K562 (cell line): ENCODE measurements around the gene RPS17. TPM values are rescaled to one million over a fixed set of nuclear protein-coding genes. Genes with fewer than 3 reads are reported as not detected.
A peak's percentile ranks its signal among the peaks of the same experiment; 100 is the strongest.

Experiments
- CBX3 ChIP-seq, 2 experiments: IDR thresholded peaks; 1 replicate in 1 of 2; 2 replicates in 1 of 2; pipeline ENCODE4 v1.6.1; 2012; ENCODE audit warnings: inconsistent platforms in 2 of 2, low read length in 2 of 2, borderline replicate concordance in 1 of 2, control low read depth in 1 of 2
- CGGBP1 ChIP-seq: fragments of 250-450 bp; sonication (Bioruptor Pico); IDR thresholded peaks from 2 replicates; pipeline ENCODE4 v1.9.0; 2021; ENCODE audit warnings: mild to moderate bottlenecking
- CREM ChIP-seq: IDR thresholded peaks from 2 replicates; pipeline ENCODE4 v1.6.1; 2014; ENCODE audit warnings: antibody characterized with exemption, low read depth
- ELF4 ChIP-seq: fragments of 450-650 bp; formaldehyde crosslinking; IDR thresholded peaks from 2 replicates; pipeline ENCODE4 v1.4.0; 2022; ENCODE audit warnings: missing genetic modification characterization
- HDGF ChIP-seq: fragments of 450-650 bp; IDR thresholded peaks from 2 replicates; pipeline ENCODE4 v1.6.1; 2016
- HINFP ChIP-seq: fragments of 450-650 bp; conservative IDR thresholded peaks from 2 replicates; pipeline ENCODE4 v1.6.1; 2016; ENCODE audit warnings: missing genetic modification characterization, low read depth, mild to moderate bottlenecking, control low read depth, missing compliant biosample characterization
- KLF1 ChIP-seq: fragments of 450-650 bp; IDR thresholded peaks from 2 replicates; pipeline ENCODE4 v1.6.1; 2016; ENCODE audit warnings: missing genetic modification characterization, missing compliant biosample characterization
- PML ChIP-seq: IDR thresholded peaks from 2 replicates; pipeline ENCODE4 v1.6.1; 2012; ENCODE audit warnings: low read length, inconsistent platforms
- POLR2G ChIP-seq: fragments of 200-400 bp; formaldehyde crosslinking; IDR thresholded peaks from 2 replicates; pipeline ENCODE4 v1.6.1; 2017; ENCODE audit warnings: low read depth, mild to moderate bottlenecking, antibody characterized with exemption, low read length, moderate library complexity
- PURB ChIP-seq: sonication (generic); formaldehyde crosslinking; IDR thresholded peaks from 2 replicates; pipeline ENCODE4 v1.9.0; 2021; ENCODE audit warnings: low read depth, mild to moderate bottlenecking, missing genetic modification reagents
- RFX1 ChIP-seq: fragments of 450-650 bp; IDR thresholded peaks from 2 replicates; pipeline ENCODE4 v1.6.1; 2016; ENCODE audit warnings: mild to moderate bottlenecking, moderate library complexity
- SPI1 ChIP-seq: IDR thresholded peaks from 2 replicates; pipeline ENCODE4 v1.6.1; 2011; ENCODE audit warnings: low read depth, low read length, control low read depth, borderline replicate concordance
- TCF15 ChIP-seq: fragments of 250-450 bp; sonication (Bioruptor Pico); IDR thresholded peaks from 2 replicates; pipeline ENCODE4 v1.8.0; 2022; ENCODE audit warnings: moderate library complexity, mild to moderate bottlenecking, inconsistent platforms
- ZBTB40 ChIP-seq, 2 experiments: fragments of 450-650 bp in 1 of 2; sonication (generic) in 1 of 2; formaldehyde crosslinking in 1 of 2; IDR thresholded peaks; 2 replicates each; pipeline versions ENCODE4 v1.7.1 to v1.9.0; 2016 to 2022; ENCODE audit warnings: inconsistent platforms in 1 of 2, mild to moderate bottlenecking in 1 of 2, missing genetic modification reagents in 1 of 2
- ZFP1 ChIP-seq: fragments of 450-650 bp; formaldehyde crosslinking; IDR thresholded peaks from 2 replicates; pipeline ENCODE4 v1.4.0; 2020; ENCODE audit warnings: mild to moderate bottlenecking, mixed read lengths
- ZNF445 ChIP-seq: fragments of 250-450 bp; sonication (Bioruptor Pico); IDR thresholded peaks from 2 replicates; pipeline ENCODE4 v1.4.0; 2020; ENCODE audit warnings: low read depth, mild to moderate bottlenecking, moderate library complexity
- polyA plus RNA-seq, 8 experiments: library from polyadenylated mRNA; depleted of rRNA in 4 of 8; stranded (reverse) in 5 of 8; unstranded in 3 of 8; fragments of >200 nt; fragmentation: Nextera tagmentation in 2 of 8; fragmentation: Illumina TruSeq in 1 of 8; extraction: Ambion mirVana in 2 of 8; extraction: Trizol in 1 of 8; gene quantifications; 2 replicates each; pipeline versions ENCODE4 v1.2.1 to v1.2.3, GENCODE V29; 2011 to 2014; ENCODE audit warnings: inconsistent platforms in 1 of 8, missing spikeins in 1 of 8
- total RNA-seq, 7 experiments: library from RNA; depleted of rRNA in 6 of 7; stranded (reverse); fragments of >200 nt in 6 of 7; fragmentation: Illumina TruSeq in 2 of 7; extraction: Trizol in 2 of 7; gene quantifications; 2 replicates each; pipeline versions ENCODE4 v1.2.1 to v1.2.3, GENCODE V29; 2011 to 2021; ENCODE audit warnings: low replicate concordance in 1 of 7

Gene RPS17
- total and polyA plus RNA-seq, 9 of the 15 experiments (the other 6 are each of a cell fraction or from before 2014, with no cell fraction given): 1,988 to 6,515 (median 5,229) TPM

- TF ChIP-seq ZBTB40 (IDR thresholded peaks at IDR 0.05) (peak; percentile 96), ZBTB40 (CRISPR knock-in tag; IDR thresholded peaks at IDR 0.05) (no peak), PURB (CRISPR knock-in tag) (no peak), CBX3 (IDR thresholded peaks at IDR 0.05; ENCODE audit: borderline replicate concordance in 1 of 2, low read length in 2 of 2) (peak in 1 of 2 experiments; percentile 37; a peak in 1 of 3 replicates), ELF4 (peak; percentile 81; the same call in 1 of the 2 replicates), RFX1 (no peak), HINFP (peak; percentile 97), PML (peak; percentile 83), ZNF445 (no peak), CGGBP1 (CRISPR knock-in tag) (no peak; the same call in 1 of the 2 replicates), HDGF (no peak), ZFP1 (no peak), KLF1 (tag) (peak; percentile 84), SPI1 (peak; percentile 92), POLR2G (peak; percentile 100), TCF15 (CRISPR knock-in tag) (no peak), CREM (peak; percentile 80)
Measured at GRCh38 chr15:82540055-82540983, at the start of gene RPS17 (continued).
